Ramos (cell line): ENCODE measurements around the gene POLR1E.

Experiments used
- in situ Hi-C: fragments of 300-500 bp; cut with MboI; formaldehyde crosslinking; loops from one replicate; pipeline ENCODE4 v1.14.3; 2022; ENCODE audit warnings: low sequenced_read_pairs; ENCODE audit not compliant: unreplicated experiment

Gene POLR1E

GRCh38 chr9:37485389-37486255 is at the start of gene POLR1E:
Gene POLR1E, plus strand, starts transcription at chr9:37485948. Its CDS starts 100 bp downstream, at chr9:37486048.
- in situ Hi-C loops, result loop anchor here (10.0 kb wide), 1 partner anchor 109 kb away; the partner anchor contains the start of gene TOMM5

- in situ Hi-C loops, result no loop called here
These were observed 49.2 kb upstream of the POLR1E start for GRCh38 chr9:37436540-37436939.

DNA sequence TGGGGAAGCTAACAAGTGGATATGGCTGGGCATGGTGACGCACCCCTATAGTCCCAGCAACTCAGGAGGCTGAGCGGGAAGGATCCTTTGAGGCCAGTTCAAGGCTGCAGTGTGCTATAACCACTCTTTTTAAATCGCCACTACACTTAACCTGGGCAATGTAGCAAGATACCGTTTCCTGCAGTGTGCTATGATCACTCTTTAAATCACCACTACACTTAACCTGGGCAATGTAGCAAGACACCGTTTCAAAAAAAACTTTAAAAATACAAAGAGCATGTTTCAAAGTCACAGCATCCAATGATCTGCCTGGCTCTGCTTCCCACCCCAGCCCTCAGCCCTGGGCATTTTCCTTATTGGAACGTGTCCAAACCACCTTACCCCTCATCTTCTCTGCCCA is 48.7 kb upstream of the POLR1E start:
- in situ Hi-C loops, result no loop called here

GRCh38 chr9:37437621-37438020 is 48.1 kb upstream of the POLR1E start:
- in situ Hi-C loops, result no loop called here

- in situ Hi-C loops, result no loop called here
These were observed 47.4 kb upstream of the POLR1E start for GRCh38 chr9:37438359-37438758.

- in situ Hi-C loops, result no loop called here
These were observed 43.9 kb upstream of the POLR1E start for GRCh38 chr9:37441776-37442370.

- in situ Hi-C loops, result no loop called here
These were observed 43.2 kb upstream of the POLR1E start for GRCh38 chr9:37442556-37442955.

GRCh38 chr9:37443566-37443965 is 42.2 kb upstream of the POLR1E start:
- in situ Hi-C loops, result no loop called here

- in situ Hi-C loops, result no loop called here
These were observed 40.9 kb upstream of the POLR1E start for GRCh38 chr9:37444890-37445289.

DNA sequence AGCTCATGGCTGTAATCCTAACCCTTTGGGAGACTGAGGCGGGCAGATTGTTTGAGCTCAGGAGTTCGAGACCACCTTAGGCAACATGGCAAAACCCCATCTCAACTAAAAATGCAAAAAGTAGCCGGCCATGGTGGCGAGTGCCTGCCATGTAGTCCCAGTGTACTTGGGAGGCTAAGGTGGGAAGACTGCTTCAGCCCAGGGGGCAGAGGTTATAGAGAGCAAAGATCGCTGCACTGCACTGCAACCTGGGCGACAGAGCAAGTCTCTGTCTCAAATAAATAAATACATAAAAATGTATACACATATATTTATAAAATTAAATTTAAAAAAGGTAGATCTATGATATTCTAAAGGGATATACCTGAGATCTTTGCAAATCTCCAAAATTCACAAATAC is 39.9 kb upstream of the POLR1E start:
- in situ Hi-C loops, result no loop called here

DNA sequence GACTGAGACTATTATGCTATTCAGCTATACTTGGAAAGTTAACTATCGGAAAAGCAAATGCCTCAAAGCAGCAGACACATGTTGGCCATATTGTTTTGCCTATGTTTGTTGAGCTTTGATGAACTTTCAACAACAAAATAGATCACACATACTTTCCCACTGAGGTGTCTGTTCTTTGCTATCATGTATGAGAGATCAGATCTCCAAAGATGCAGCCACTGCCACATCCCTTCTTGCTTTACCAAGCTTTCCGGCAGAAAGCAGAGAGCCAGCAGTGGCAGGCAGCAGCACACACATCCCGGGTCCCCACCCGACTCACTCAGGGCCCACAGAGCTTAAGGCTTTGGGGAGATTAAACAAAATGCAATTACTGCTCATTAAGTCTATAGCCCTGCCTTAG is 39.3 kb upstream of the POLR1E start:
- in situ Hi-C loops, result no loop called here

- in situ Hi-C loops, result no loop called here
These were observed 38.6 kb upstream of the POLR1E start for GRCh38 chr9:37447111-37447510.

GRCh38 chr9:37449862-37450632 is 35.7 kb upstream of the POLR1E start:
- in situ Hi-C loops, result no loop called here

DNA sequence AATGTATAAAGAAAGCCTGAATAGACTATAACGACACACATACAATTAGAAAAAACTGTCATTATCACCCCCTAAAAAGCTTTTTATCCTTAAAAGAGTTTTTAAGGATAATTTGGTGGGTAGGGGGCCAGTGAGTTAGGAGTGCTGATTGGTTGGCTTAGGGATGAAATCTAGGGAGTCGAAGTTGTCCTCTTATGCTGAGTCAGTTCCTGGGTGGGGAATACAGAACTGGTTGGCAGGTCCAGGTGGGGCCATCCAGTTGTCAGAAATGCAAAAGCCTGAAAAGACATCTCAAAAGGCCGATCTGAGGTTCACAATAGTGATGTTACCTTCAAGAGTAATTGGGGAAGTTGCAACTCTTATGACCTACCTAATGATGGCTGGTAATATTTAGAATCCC is 34.1 kb upstream of the POLR1E start:
- in situ Hi-C loops, result no loop called here

- in situ Hi-C loops, result no loop called here
These were observed 33.1 kb upstream of the POLR1E start for GRCh38 chr9:37452611-37453010.

DNA sequence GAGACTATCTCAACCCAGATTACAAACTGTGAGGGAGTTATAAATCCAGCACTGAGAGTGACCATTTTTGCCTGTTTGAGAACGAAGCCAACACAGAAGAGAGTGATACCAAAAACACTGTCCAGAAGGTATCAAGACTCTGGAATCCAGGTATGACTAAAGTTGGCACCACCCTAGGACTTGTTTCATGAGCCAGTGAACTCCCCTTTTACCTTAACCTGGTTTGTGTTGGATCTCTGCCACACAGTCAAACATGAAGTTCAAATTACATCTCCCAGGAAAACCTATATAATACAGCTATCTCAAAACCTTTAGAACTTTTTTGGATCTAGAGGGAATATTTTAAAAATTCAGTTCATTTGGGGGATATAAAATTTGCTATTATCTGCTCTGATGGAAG is 31.9 kb upstream of the POLR1E start:
- in situ Hi-C loops, result no loop called here

DNA sequence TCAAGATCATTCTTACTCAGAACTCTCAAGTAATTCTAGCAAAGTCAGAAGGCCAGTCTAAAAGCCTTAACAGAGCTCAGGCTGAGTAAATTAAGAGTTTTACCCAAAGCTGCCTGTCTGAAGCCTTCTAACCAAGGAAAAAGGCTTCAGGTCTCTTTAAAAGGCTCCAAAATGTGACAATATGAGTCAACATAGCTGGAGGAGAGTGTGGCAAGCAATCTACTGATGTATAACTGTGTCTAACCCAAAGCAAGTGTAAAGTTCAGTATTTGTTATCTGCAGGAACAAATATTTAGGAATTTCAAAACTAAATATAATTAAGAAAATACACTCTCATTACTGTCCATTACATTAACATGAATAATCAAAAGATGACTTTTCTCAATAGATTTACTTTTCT is 31.5 kb upstream of the POLR1E start:
- in situ Hi-C loops, result no loop called here

GRCh38 chr9:37455884-37456647 is 29.7 kb upstream of the POLR1E start:
- in situ Hi-C loops, result no loop called here

DNA sequence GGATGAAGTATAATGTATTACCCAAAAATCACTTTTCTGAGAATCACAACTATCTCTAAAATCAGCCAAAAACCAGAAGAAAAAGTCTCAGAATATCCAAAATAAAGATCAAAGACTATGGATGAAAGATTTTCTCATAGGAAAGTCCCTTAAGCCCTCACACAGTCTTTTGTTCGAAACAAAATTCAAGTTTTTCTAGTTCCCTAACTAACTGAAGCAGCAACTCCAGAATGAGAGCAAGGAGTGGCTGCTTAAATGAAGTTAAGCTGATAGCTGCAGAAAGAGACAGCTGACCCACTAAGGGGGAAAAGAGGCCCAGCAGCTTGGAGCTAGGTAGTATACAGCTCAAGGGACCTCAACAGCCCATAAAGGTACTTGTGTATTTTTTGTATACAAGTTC is 28.9 kb upstream of the POLR1E start:
- in situ Hi-C loops, result no loop called here

DNA sequence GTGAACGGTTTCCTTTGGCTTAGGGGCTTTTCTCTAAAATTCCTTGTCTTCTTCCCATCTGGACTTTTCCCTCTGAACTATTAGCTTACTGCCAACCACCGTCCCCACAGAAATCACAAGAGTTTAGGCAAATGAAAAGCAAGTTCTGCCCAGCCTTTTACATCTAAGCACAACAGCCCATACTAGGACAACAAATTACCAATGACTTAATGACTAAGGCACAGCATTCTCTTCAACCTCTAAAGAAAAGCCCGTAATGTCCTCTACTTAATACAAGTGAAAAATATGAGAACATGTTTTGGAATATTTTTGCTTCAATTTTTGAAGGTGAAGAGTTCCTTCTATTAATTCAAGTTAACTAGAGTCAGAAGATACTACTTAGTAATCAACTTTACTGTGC is 21.7 kb upstream of the POLR1E start:
- in situ Hi-C loops, result no loop called here
